GM12874 (cell line): ENCODE measurements around the gene CDH22.
A peak's percentile ranks its signal among the peaks of the same experiment; 100 is the strongest.

ENCODE experiments used
- TF ChIP-seq, protein P1 (sequence below): IDR thresholded peaks from 2 replicates; pipeline ENCODE4 v1.5.1; 2011; ENCODE audit warnings: low read depth, mild to moderate bottlenecking, control low read depth, low read length, moderate library complexity; ENCODE audit not compliant: insufficient read depth

The CDH22 gene

GRCh38 chr20:46324960-46325703 is 16.8 kb upstream of the CDH22 start:
- TF ChIP-seq, protein P1, sequence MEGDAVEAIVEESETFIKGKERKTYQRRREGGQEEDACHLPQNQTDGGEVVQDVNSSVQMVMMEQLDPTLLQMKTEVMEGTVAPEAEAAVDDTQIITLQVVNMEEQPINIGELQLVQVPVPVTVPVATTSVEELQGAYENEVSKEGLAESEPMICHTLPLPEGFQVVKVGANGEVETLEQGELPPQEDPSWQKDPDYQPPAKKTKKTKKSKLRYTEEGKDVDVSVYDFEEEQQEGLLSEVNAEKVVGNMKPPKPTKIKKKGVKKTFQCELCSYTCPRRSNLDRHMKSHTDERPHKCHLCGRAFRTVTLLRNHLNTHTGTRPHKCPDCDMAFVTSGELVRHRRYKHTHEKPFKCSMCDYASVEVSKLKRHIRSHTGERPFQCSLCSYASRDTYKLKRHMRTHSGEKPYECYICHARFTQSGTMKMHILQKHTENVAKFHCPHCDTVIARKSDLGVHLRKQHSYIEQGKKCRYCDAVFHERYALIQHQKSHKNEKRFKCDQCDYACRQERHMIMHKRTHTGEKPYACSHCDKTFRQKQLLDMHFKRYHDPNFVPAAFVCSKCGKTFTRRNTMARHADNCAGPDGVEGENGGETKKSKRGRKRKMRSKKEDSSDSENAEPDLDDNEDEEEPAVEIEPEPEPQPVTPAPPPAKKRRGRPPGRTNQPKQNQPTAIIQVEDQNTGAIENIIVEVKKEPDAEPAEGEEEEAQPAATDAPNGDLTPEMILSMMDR = peak; percentile 15; the same call in 1 of the 2 replicates

GRCh38 chr20:46324379-46324778 is 16.1 kb upstream of the CDH22 start:
- TF ChIP-seq, protein P1 = no peak

- TF ChIP-seq, protein P1 = no peak
These were observed 15.3 kb upstream of the CDH22 start for GRCh38 chr20:46323557-46323956.

- TF ChIP-seq, protein P1 = no peak
These were observed 14.3 kb upstream of the CDH22 start for GRCh38 chr20:46322641-46323040.

DNA sequence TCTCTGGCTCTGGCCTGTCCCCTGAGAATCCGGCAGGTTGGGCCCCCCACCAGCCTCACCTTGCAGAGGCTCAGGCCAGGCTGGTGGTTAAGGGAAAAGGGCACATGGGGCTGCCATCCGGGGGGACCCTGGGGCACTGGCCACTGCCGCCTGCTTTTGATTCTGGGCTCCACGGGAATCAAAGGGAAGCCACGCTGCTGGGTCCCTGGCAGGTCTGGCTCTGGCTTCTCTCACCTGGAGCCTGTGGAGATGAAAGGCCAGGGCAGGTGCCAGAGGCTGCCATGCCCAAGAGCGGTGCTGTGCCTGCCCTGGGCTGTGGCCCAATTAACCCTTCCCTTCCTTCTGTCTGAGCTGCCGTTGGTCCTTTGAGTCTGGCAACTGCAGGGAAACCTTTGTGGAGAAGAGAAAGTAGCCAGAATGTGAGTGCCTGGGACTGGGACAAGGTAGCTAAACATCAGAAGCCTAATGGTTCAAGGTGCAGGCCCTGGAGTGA is 9.4 kb upstream of the CDH22 start:
- TF ChIP-seq, protein P1 = no peak

- TF ChIP-seq, protein P1 = no peak
These were observed 8.8 kb upstream of the CDH22 start for GRCh38 chr20:46316984-46317684.

GRCh38 chr20:46315311-46315710 is 7.0 kb upstream of the CDH22 start:
- TF ChIP-seq, protein P1 = no peak
